GM21515 (cell line): ENCODE data around the gene HSPB2.
"Not testable (repeated sequence)": the region's sequence is repeated elsewhere in the genome, so short reads cannot be mapped to it uniquely, and the experiment has no call there.

Source experiments
- ATAC-seq: cut with Tn5 transposase; IDR thresholded peaks from one replicate; pipeline ENCODE4 v1.9.1; 2021; ENCODE audit not compliant: unreplicated experiment

The HSPB2 gene, protein sequence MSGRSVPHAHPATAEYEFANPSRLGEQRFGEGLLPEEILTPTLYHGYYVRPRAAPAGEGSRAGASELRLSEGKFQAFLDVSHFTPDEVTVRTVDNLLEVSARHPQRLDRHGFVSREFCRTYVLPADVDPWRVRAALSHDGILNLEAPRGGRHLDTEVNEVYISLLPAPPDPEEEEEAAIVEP

DNA sequence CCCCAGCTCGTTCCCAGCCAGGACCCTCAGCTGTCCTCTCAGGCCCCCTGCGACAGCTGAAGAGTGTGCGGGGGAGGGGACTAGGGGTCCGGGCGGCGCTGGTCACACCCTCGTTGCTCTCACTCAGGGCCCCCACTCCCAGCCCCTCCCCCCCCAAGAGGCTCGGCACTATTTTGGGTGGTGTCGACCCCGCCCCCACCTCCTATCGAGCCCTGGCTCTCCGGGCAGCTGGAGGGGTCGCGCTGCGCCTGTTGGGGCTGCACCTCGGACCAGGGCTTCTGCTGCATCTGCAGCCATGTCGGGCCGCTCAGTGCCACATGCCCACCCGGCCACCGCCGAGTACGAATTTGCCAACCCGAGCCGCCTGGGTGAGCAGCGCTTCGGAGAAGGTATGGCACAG, at the start of gene HSPB2:
Gene HSPB2, plus strand, starts transcription at position 200 of the 400 bp plus-strand sequence. Its CDS starts 96 bp downstream, at position 296.
- ATAC-seq = no peak

GRCh38 chr11:111870113-111870512, 42.4 kb upstream of the HSPB2 start:
- no peak for ATAC-seq

- no peak for ATAC-seq
Measured at GRCh38 chr11:111870522-111870885, 42.0 kb upstream of the HSPB2 start.

GRCh38 chr11:111870886-111871692, 41.4 kb upstream of the HSPB2 start, which contains the start of gene ALG9:
TSS of gene ALG9 (minus strand) at chr11:111871581. CDS start at chr11:111871482, 99 bp downstream.
- peak; percentile 87 for ATAC-seq

- ATAC-seq = no peak
Measured at GRCh38 chr11:111871693-111872161, 40.8 kb upstream of the HSPB2 start.

DNA sequence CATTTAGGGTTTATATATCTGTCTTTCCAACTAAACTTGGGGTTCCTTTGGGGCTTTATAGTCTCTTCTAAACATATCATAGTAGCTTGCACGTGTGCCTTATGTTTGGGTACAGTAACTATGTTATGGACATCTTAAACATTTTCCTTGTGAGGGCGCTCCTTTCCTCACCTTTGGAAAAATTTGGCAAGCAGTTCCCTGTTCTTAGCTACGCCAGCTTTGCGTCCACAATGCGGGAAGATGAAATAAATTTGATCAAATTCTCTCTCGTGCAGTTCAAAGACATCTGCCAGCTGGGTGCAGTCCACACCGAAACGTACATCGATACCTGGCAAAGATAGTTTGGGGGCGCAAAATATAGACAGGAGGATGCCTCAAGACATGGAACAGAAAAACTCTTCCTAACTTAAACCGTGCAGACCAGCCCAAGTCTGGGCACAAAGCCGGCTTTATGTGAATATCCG, 34.1 kb upstream of the HSPB2 start:
- no peak for ATAC-seq

DNA sequence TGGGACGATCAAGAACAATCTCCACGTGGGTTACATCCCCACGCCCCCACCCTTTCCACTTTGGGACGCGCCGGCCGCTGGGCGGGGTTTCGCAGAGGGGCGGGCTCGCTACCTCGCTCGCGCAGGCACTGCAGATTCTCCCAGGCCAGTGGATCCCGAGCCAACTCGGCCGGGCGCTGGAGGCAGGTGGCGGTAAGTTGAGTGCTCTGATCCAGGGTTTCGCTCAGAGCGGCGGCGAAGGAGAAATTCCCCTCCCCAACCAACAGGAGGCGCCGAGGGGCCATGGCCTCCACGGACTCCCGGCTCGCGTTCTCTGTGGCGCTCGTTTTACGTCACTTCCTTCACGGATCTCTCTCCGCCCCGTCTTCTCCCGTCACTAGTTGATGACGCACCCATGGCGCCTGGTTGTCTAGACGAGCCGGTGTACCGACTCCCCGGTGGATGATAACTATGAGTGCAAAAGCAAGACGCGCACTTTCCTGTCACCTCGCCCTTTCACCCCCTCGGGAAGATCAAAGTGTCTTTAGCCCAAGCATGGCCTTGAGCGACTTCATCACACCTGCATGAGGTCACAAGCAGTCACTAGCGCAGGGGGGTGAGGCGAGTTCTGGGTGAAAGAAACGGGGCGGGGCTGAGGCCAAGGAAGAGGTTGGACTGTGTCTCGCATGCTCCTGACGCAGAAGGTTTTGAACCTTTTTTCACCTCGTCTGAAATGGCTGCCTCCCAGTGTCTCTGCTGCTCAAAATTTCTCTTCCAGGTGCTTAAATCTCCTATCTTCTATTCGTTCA, 33.5 kb upstream of the HSPB2 start, which contains the start of the genes CFAP68 and FDXACB1:
Gene CFAP68, plus strand, starts transcription at position 693 of the 788 bp plus-strand sequence. Its CDS starts 20 bp downstream, at position 713.
Gene FDXACB1, minus strand, starts transcription at position 317 of the 788 bp plus-strand sequence. Its CDS starts 33 bp downstream, at position 284.
- ATAC-seq = peak; percentile 91

GRCh38 chr11:111879637-111879960, 32.9 kb upstream of the HSPB2 start:
- ATAC-seq = no peak

DNA sequence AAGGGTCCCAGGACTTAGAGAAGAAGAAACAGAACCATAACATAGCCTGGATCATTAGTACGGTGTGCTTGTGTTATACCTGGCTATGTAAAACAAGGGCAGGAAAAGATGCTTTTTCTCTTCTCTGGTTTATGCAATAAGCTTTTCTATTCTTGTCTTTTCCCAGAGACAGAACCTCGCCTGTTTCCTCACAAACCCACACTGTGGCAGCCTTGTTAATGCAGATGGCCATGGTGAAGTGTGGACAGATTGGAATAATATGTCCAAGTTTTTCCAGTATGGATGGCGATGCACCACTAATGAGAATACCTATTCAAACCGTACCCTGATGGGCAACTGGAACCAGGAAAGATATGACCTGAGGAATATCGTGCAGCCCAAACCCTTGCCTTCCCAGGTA, 30.3 kb upstream of the HSPB2 start:
- ATAC-seq = no peak

- ATAC-seq = not testable (repeated sequence)
Measured at GRCh38 chr11:111885053-111885452, 27.5 kb upstream of the HSPB2 start.

DNA sequence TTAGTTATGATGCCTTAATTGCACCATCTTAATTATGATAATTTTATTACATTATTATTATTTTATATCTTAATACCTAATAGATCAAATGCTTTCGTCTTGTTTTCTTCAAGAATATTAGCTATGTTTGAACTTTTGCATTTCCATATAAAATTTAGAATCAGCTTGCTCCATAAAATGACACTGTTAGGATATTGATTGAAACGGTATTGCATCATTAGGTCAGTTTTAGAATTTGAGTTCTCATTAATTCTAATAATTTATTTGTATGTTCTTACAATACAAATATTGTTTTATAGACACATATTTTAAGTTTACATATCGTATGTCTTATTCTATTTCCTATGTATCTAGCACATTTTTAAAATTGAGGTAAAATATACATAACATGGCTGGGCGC, 26.5 kb upstream of the HSPB2 start:
- no peak for ATAC-seq

- ATAC-seq = no peak
Measured at GRCh38 chr11:111886844-111887243, 25.7 kb upstream of the HSPB2 start.

GRCh38 chr11:111905411-111905810, 7.1 kb upstream of the HSPB2 start:
- ATAC-seq = no peak

DNA sequence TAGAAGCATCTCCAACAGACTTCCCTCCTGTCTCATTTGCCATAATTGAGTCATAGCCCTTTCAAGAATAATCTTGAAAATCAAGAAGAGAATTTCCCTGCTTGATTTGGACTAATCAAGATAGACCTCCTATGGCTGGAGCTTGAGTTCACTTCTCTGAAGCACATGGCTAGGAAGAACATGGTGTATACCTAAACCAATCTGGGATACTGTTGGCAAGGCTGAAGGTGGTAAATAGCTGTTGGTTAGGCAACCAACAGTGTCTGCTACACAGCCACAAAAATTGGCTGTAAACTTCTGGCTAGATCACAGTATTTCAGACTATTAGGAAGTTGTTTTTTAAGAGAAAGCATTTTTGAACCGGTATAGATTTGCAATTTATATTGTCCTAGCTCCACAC, 5.9 kb upstream of the HSPB2 start:
- no peak for ATAC-seq

GRCh38 chr11:111908639-111909305, 3.8 kb upstream of the HSPB2 start:
- no peak for ATAC-seq

GRCh38 chr11:111909378-111909777, 3.2 kb upstream of the HSPB2 start:
- ATAC-seq = no peak

GRCh38 chr11:111910676-111911562, 1.6 kb upstream of the HSPB2 start:
- no peak for ATAC-seq

DNA sequence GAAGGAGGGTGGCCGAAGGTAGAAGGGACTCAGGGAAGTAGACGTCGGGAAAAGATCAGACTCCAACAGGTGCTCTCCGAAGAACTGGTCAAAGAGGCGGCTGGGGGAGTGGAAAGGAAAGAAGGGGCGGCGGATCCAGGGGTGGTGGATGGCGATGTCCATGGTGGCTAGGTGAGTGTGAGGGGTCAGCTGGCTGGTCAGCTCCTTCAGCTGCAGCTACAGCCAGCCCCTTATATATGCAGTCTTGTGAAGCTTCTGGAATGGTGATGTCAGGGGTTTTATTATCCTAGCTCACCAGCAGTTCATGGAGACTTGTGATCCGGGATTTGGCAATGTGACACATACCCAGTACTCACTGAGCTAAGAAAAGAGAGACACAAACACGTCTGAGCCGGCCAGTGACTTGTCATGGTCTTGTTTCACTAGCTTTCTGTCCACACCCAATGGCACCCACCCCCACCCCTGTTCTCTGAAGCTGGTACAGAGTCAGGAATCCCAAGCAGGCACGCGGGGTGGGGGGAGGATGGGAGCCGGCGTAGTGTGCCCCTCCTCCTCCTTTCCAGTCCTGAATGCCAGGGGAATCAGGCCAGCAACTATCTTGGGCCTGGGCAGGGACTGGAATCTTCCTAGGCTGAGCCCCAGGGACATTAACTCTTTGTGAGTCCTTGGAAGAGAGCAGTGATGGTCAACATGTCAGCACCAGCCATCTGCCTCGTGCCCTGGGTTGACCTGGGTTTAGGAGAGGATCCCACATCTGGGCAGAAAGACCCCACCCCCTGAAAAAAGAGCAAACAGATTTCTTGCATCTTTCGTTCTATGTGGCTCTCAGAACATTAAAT, 752 bp upstream of the HSPB2 start, which contains the start of gene CRYAB:
Gene CRYAB, minus strand, starts transcription at position 208 of the 839 bp plus-strand sequence. Its CDS starts 46 bp downstream, at position 162.
- no peak for ATAC-seq
